CD4-positive, CD25-positive, alpha-beta regulatory T cell (primary cell): ENCODE data around the gene LTB4R. TPM values are rescaled to one million over a fixed set of nuclear protein-coding genes. Genes with fewer than 3 reads are reported as not detected.

Source experiments
- ATAC-seq, 2 donors: fragments of 150-1000 bp; cut with Tn5 transposase; one replicate each; pipeline ENCODE4 v1.10.0; 2021; ENCODE audit warnings: low read depth in 2 of 2, moderate number of reproducible peaks in 2 of 2, moderate library complexity in 1 of 2
- DNase-seq, 3 donors: peaks; one replicate each; pipeline versions ENCODE4 v3.0.0 to v3.0.0-alpha.2; 2012 to 2022; ENCODE audit warnings: mixed read lengths in 1 of 3
- H3K27ac ChIP-seq: one replicate; pipeline ENCODE4 v1.7.0; 2013; ENCODE audit warnings: mild to moderate bottlenecking, low read length; ENCODE audit not compliant: insufficient read depth, poor library complexity, severe bottlenecking
- H3K27me3 ChIP-seq: one replicate; pipeline ENCODE4 v1.7.0; 2013; ENCODE audit warnings: low read length; ENCODE audit not compliant: control insufficient read depth, insufficient read depth
- H3K36me3 ChIP-seq: one replicate; pipeline ENCODE4 v1.7.0; 2013; ENCODE audit warnings: mild to moderate bottlenecking, low read length, moderate library complexity; ENCODE audit not compliant: control insufficient read depth, insufficient read depth
- H3K4me1 ChIP-seq: 2 replicates; pipeline ENCODE4 v1.7.0; 2013; ENCODE audit warnings: mild to moderate bottlenecking, low read length; ENCODE audit not compliant: insufficient read depth, control insufficient read depth, poor library complexity, severe bottlenecking
- H3K4me3 ChIP-seq: one replicate; pipeline ENCODE4 v1.7.0; 2013; ENCODE audit warnings: low read depth, mild to moderate bottlenecking, low read length, moderate library complexity
- H3K9me3 ChIP-seq, 2 experiments: 1 replicate in 1 of 2; 2 replicates in 1 of 2; pipeline ENCODE4 v1.7.0; 2013; ENCODE audit warnings: low read length in 2 of 2, mild to moderate bottlenecking in 1 of 2, moderate library complexity in 1 of 2; ENCODE audit not compliant: control insufficient read depth in 2 of 2
- H3K27ac Mint-ChIP-seq, 3 donors: one replicate each; pipeline ENCODE4 v1.8.0; 2020 to 2022; ENCODE audit warnings: mild to moderate bottlenecking in 3 of 3, mixed read lengths in 3 of 3, moderate library complexity in 2 of 3
- H3K27me3 Mint-ChIP-seq: one replicate; pipeline ENCODE4 v1.8.0; 2022; ENCODE audit warnings: mild to moderate bottlenecking, mixed read lengths
- H3K36me3 Mint-ChIP-seq: one replicate; pipeline ENCODE4 v1.8.0; 2020; ENCODE audit warnings: mixed read lengths
- H3K4me1 Mint-ChIP-seq, 4 donors: one replicate each; pipeline ENCODE4 v1.8.0; 2020 to 2022; ENCODE audit warnings: mixed read lengths in 4 of 4, mild to moderate bottlenecking in 1 of 4
- H3K4me3 Mint-ChIP-seq, 4 donors: one replicate each; pipeline ENCODE4 v1.8.0; 2020 to 2022; ENCODE audit warnings: mild to moderate bottlenecking in 4 of 4, mixed read lengths in 4 of 4, moderate library complexity in 3 of 4
- H3K9me3 Mint-ChIP-seq, 7 donors: one replicate each; pipeline ENCODE4 v1.8.0; 2020 to 2022; ENCODE audit warnings: mixed read lengths in 7 of 7, mild to moderate bottlenecking in 3 of 7, moderate library complexity in 2 of 7
- polyA plus RNA-seq, 4 donors: library from polyadenylated mRNA; unstranded; fragments of 300-500 nt; fragmentation: Illumina TruSeq; gene quantifications; one replicate each; pipeline ENCODE4 v1.2.3, GENCODE V29; 2021
- total RNA-seq: library from RNA; stranded (reverse); gene quantifications from one replicate; pipeline ENCODE4 v1.2.3, GENCODE V29; 2022

The LTB4R gene
- total and polyA plus RNA-seq, 5 donors from 2014 or later, result 3.5 to 17.5 (median 6.5) TPM

- H3K27ac Mint-ChIP-seq, result no peak overlapping the region
- H3K27me3 Mint-ChIP-seq, result peaks cover 51% of the 10 kb centered on the region
These were observed 24.3 kb downstream of the LTB4R start for GRCh38 chr14:24335461-24336171.

GRCh38 chr14:24337144-24337823 is 26.0 kb downstream of the LTB4R start:
- H3K4me1 Mint-ChIP-seq, result peaks cover 2 to 60% (median 29%) of the 10 kb centered on the region in 4 donors
- peaks cover 18% of the 10 kb centered on the region for H3K36me3 ChIP-seq
- no peak for DNase-seq
- H3K27me3 Mint-ChIP-seq, result peaks cover 53% of the 10 kb centered on the region
- no peak for ATAC-seq
- peak overlapping the region in 1 of 3 donors; percentile 63 for H3K27ac Mint-ChIP-seq
- no peak overlapping the region for H3K27ac ChIP-seq
- H3K9me3 Mint-ChIP-seq, result peaks cover 0 to 2% (median 0%) of the 10 kb centered on the region in 7 donors
- H3K27me3 ChIP-seq, result peaks cover 4% of the 10 kb centered on the region
- H3K4me3 ChIP-seq, result no peak overlapping the region
- H3K36me3 Mint-ChIP-seq, result peaks cover 25% of the 10 kb centered on the region
- H3K9me3 ChIP-seq, result no peaks in the 10 kb centered on the region
- H3K4me3 Mint-ChIP-seq, result peak overlapping the region; percentile 86 to 98 (median 97)
- peaks cover 48% of the 10 kb centered on the region for H3K4me1 ChIP-seq

More at GRCh38 chr14:24335461-24336171, 24.3 kb downstream of the LTB4R start:
- H3K4me1 Mint-ChIP-seq, result peaks cover 6 to 74% (median 35%) of the 10 kb centered on the region in 4 donors
- DNase-seq (no peak), ATAC-seq (no peak)
- peaks cover 56% of the 10 kb centered on the region for H3K4me1 ChIP-seq
- H3K36me3 Mint-ChIP-seq, result peaks cover 25% of the 10 kb centered on the region
- peaks cover 0 to 2% (median 0%) of the 10 kb centered on the region in 7 donors for H3K9me3 Mint-ChIP-seq
- H3K4me3 ChIP-seq, result no peak overlapping the region
- peaks cover 18% of the 10 kb centered on the region for H3K36me3 ChIP-seq
- H3K9me3 ChIP-seq, result no peaks in the 10 kb centered on the region
- H3K27me3 ChIP-seq, result peaks cover 4% of the 10 kb centered on the region
- H3K27ac ChIP-seq, result no peak overlapping the region
- H3K4me3 Mint-ChIP-seq, result peak overlapping the region; percentile 44 to 86 (median 64)

GRCh38 chr14:24337824-24338175 is 26.5 kb downstream of the LTB4R start:
- Mint-ChIP-seq H3K4me1 (peaks cover 0 to 56% (median 27%) of the 10 kb centered on the region in 4 donors), H3K27me3 (peaks cover 54% of the 10 kb centered on the region)

GRCh38 chr14:24338843-24339242 is 27.5 kb downstream of the LTB4R start:
- no peaks in the 10 kb centered on the region for H3K9me3 ChIP-seq
- no peak for ATAC-seq
- H3K27ac Mint-ChIP-seq, result peak overlapping the region in 2 of 3 donors; percentile 44 to 97
- peaks cover 0 to 46% (median 25%) of the 10 kb centered on the region in 4 donors for H3K4me1 Mint-ChIP-seq
- peaks cover 1% of the 10 kb centered on the region for H3K27me3 ChIP-seq
- H3K27me3 Mint-ChIP-seq, result peaks cover 54% of the 10 kb centered on the region
- peaks cover 25% of the 10 kb centered on the region for H3K36me3 Mint-ChIP-seq
- no peak for DNase-seq
- H3K36me3 ChIP-seq, result peaks cover 18% of the 10 kb centered on the region
- H3K4me3 ChIP-seq, result peak overlapping the region; percentile 35
- peaks cover 32% of the 10 kb centered on the region for H3K4me1 ChIP-seq
- peak overlapping the region; percentile 86 to 98 (median 97) for H3K4me3 Mint-ChIP-seq
- no peak overlapping the region for H3K27ac ChIP-seq
- peaks cover 0 to 2% (median 0%) of the 10 kb centered on the region in 7 donors for H3K9me3 Mint-ChIP-seq

More at GRCh38 chr14:24337824-24338175, 26.5 kb downstream of the LTB4R start:
- Histone ChIP-seq H3K9me3 (no peaks in the 10 kb centered on the region), H3K4me1 (peaks cover 42% of the 10 kb centered on the region), H3K4me3 (no peak overlapping the region), H3K27me3 (peaks cover 4% of the 10 kb centered on the region), H3K27ac (no peak overlapping the region), H3K36me3 (peaks cover 18% of the 10 kb centered on the region)
- DNase-seq (no peak), ATAC-seq (no peak)
- Mint-ChIP-seq H3K9me3 (peaks cover 0 to 2% (median 0%) of the 10 kb centered on the region in 7 donors), H3K27ac (no peak overlapping the region), H3K36me3 (peaks cover 25% of the 10 kb centered on the region), H3K4me3 (peak overlapping the region; percentile 86 to 98 (median 97))

GRCh38 chr14:24339284-24340151 is 28.2 kb downstream of the LTB4R start, which contains the start of gene RIPK3:
TSS of gene RIPK3 (minus strand) at chr14:24339991. CDS start at chr14:24339826, 165 bp downstream.
- ATAC-seq (peak; percentile 93 to 96), DNase-seq (peak; percentile 56 to 84 (median 70))
- Mint-ChIP-seq H3K9me3 (peaks cover 0 to 2% (median 0%) of the 10 kb centered on the region in 7 donors), H3K4me1 (peaks cover 0 to 40% (median 25%) of the 10 kb centered on the region in 4 donors), H3K4me3 (peak within 1 kb of the TSS; percentile 94 to 98 (median 97)), H3K27ac (peak within 1 kb of the TSS; percentile 86 to 97 (median 91)), H3K36me3 (peaks cover 25% of the 10 kb centered on the region), H3K27me3 (peaks cover 51% of the 10 kb centered on the region)
- H3K9me3 ChIP-seq, result no peaks in the 10 kb centered on the region
- H3K4me3 ChIP-seq, result peak within 1 kb of the TSS; percentile 93
- peaks cover 25% of the 10 kb centered on the region for H3K4me1 ChIP-seq
- peak within 1 kb of the TSS; percentile 66 for H3K27ac ChIP-seq
- no peaks in the 10 kb centered on the region for H3K27me3 ChIP-seq
- H3K36me3 ChIP-seq, result peaks cover 18% of the 10 kb centered on the region

- no peak overlapping the region for H3K27ac Mint-ChIP-seq
- Histone ChIP-seq H3K27ac (no peak overlapping the region), H3K9me3 (no peaks in the 10 kb centered on the region), H3K27me3 (no peaks in the 10 kb centered on the region), H3K4me3 (no peak overlapping the region), H3K4me1 (peaks cover 18% of the 10 kb centered on the region), H3K36me3 (peaks cover 18% of the 10 kb centered on the region)
- ATAC-seq (no peak), DNase-seq (no peak)
- peak overlapping the region; percentile 76 to 98 (median 96) for H3K4me3 Mint-ChIP-seq
- H3K9me3 Mint-ChIP-seq, result peaks cover 0 to 2% (median 0%) of the 10 kb centered on the region in 7 donors
- peaks cover 50% of the 10 kb centered on the region for H3K27me3 Mint-ChIP-seq
- H3K36me3 Mint-ChIP-seq, result peaks cover 25% of the 10 kb centered on the region
- H3K4me1 Mint-ChIP-seq, result peaks cover 0 to 33% (median 22%) of the 10 kb centered on the region in 4 donors
These were observed 29.3 kb downstream of the LTB4R start for GRCh38 chr14:24340606-24341005.

GRCh38 chr14:24342889-24343288 is 31.6 kb downstream of the LTB4R start:
- peaks cover 0 to 2% (median 0%) of the 10 kb centered on the region in 7 donors for H3K9me3 Mint-ChIP-seq
- H3K27ac Mint-ChIP-seq, result no peak overlapping the region
- DNase-seq (no peak), ATAC-seq (no peak)
- H3K36me3 Mint-ChIP-seq, result peaks cover 7% of the 10 kb centered on the region
- Histone ChIP-seq H3K9me3 (no peaks in the 10 kb centered on the region), H3K36me3 (peaks cover 4% of the 10 kb centered on the region), H3K27ac (no peak overlapping the region), H3K4me1 (peaks cover 18% of the 10 kb centered on the region), H3K4me3 (no peak overlapping the region), H3K27me3 (peaks cover 7% of the 10 kb centered on the region)
- peaks cover 0 to 24% (median 15%) of the 10 kb centered on the region in 4 donors for H3K4me1 Mint-ChIP-seq
- H3K27me3 Mint-ChIP-seq, result peaks cover 53% of the 10 kb centered on the region
- no peak overlapping the region for H3K4me3 Mint-ChIP-seq
